HT1080 (cell line): Measurements from ENCODE around the gene TNN. TPM values are rescaled to one million over a fixed set of nuclear protein-coding genes. Genes with fewer than 3 reads are reported as not detected.

Experiments
- small RNA-seq: library from RNA; depleted of rRNA; stranded (forward); fragments of <200 nt; gene quantifications from one replicate; pipeline ENCODE3, GENCODE V24; 2014
- total RNA-seq: library from RNA; depleted of rRNA; stranded (reverse); fragments of >200 nt; shearing (Covaris generic); gene quantifications from 2 replicates; pipeline ENCODE4 v1.2.3, GENCODE V29; 2014; rRNA removed

TNN gene
- total RNA-seq, 1 experiment from 2014 or later: 0.06 TPM

Small RNA genes within 50 kb of the gene (small RNA-seq; reads per million reads assigned to genes)
- not detected for gene RF00019

Other genes with a start within 250 kb of the TNN start
- gene CACYBP, start 67.9 kb upstream of the TNN start, total RNA-seq: 496 and 516 TPM in 2 replicates
- gene MRPS14, start 44.4 kb upstream of the TNN start, total RNA-seq: 18.8 and 22.2 TPM in 2 replicates
- gene KIAA0040, start 124.9 kb downstream of the TNN start, total RNA-seq: not detected in 2 replicates